Stimulated activated CD8-positive, alpha-beta memory T cell treated with anti-CD3 and anti-CD28 coated beads, Interleukin-15, amount 100 ng/mL, for 4 hours (primary cell): Measurements from ENCODE around the gene USP37.

ENCODE experiments used
- DNase-seq, 2 donors: peaks; one replicate each; pipeline ENCODE4 v3.0.0-alpha.2; 2020; ENCODE audit warnings: low read depth in 2 of 2

The USP37 gene

DNA sequence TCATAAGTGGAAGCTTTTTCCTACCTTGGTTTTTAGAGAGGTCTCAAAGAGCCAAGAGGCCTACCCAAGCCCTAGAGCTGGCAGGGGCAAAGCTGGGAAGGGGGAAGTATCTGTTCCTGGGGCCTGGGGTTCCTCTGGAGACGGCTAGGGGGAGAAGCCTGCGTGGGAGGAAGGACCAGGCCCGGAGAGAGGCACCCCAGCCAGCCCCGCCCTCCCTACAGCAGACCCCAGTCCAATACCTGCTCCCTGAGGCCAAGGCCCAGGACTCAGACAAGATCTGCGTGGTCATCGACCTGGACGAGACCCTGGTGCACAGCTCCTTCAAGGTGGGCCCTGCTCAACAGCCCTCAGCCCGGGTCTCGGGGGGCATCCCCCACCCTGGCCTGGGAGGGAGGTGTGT is 166.3 kb downstream of the USP37 start:
- DNase-seq, result no peak

- no peak for DNase-seq
These were observed 166.9 kb downstream of the USP37 start for GRCh38 chr2:218400930-218401881.
